Fibroblast of pulmonary artery (primary cell): ENCODE measurements around the gene TGFBI.

Source experiments
- DNase-seq: peaks from one replicate; pipeline ENCODE4 v3.0.0-alpha.2; 2010; ENCODE audit warnings: low read depth
- H3K4me3 ChIP-seq: replicated peaks from 2 replicates; pipeline ENCODE4 v1.5.1; 2011; ENCODE audit warnings: low read depth, mild to moderate bottlenecking, control low read depth, low read length, moderate library complexity
- CTCF ChIP-seq: IDR thresholded peaks from 2 replicates; pipeline ENCODE4 v1.5.1; 2011; ENCODE audit warnings: mild to moderate bottlenecking, control low read depth, low read length, inconsistent platforms; ENCODE audit errors: missing control alignments

The TGFBI gene

GRCh38 chr5:135988546-135988945 is 40.2 kb upstream of the TGFBI start:
- no peak for DNase-seq
- H3K4me3 ChIP-seq, result no peak overlapping the region
- TF ChIP-seq CTCF, result no peak

DNA sequence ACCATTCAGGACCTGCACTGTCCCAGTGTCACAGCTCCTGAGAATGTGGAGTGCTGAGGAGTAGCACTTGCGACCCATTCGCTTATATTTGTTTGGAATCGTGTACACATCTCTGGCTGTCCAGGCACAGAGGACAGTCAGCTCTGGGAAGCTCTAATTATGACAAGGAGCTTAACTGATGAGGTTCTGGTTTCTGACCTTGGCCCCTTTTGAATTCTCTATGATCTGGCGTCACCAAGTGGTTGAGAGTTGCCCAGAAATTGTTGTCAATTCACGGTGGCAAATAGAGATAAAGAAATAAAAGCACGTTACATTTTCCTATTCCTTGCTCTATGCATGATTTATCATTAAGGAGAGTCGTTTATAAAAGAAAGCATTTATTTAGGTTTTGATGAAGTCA is 39.1 kb upstream of the TGFBI start:
- DNase-seq, result no peak
- no peak overlapping the region for H3K4me3 ChIP-seq
- no peak for TF ChIP-seq CTCF

- no peak overlapping the region for H3K4me3 ChIP-seq
- DNase-seq, result no peak
- no peak for TF ChIP-seq CTCF
Observed at GRCh38 chr5:135990528-135991255, 38.1 kb upstream of the TGFBI start.

GRCh38 chr5:135991429-135991828 is 37.4 kb upstream of the TGFBI start:
- DNase-seq, result no peak
- TF ChIP-seq CTCF, result no peak
- H3K4me3 ChIP-seq, result no peak overlapping the region

DNA sequence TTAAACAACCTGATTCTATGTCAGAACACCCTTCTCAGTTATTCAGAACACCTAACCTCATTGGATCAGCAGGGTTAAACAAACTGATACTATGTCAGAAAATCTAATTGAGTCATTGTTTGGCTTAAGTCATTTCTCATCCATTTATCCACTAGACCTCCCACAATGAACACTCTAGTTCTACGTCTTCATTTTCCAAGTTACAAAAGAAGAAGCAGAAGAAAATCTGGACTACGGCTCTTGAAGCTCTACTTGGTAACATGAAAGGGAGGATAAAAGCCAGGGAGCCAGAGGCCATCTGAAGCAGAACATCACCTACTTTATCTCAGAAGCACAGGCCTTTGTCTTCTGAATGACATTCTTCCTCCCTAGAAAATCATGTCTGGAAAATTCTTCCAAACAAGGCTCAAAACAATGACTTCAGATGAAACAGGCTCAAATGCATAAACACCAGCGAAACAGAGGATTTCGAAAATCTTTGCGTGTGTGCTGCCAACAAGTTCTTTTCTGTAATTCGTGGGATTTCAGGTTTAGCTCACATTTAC is 35.4 kb upstream of the TGFBI start:
- DNase-seq, result peak; percentile 89

GRCh38 chr5:135993880-135994636 is 34.7 kb upstream of the TGFBI start:
- DNase-seq, result no peak
- no peak for TF ChIP-seq CTCF
- no peak overlapping the region for H3K4me3 ChIP-seq

More for the DNA sequence above, 35.4 kb upstream of the TGFBI start:
- no peak for TF ChIP-seq CTCF
- H3K4me3 ChIP-seq, result no peak overlapping the region
